ENCODE results near the gene TMEM181.
"Not testable (repeated sequence)": the region's sequence is repeated elsewhere in the genome, so short reads cannot be mapped to it uniquely, and the experiment has no call there.

The TMEM181 gene

DNA sequence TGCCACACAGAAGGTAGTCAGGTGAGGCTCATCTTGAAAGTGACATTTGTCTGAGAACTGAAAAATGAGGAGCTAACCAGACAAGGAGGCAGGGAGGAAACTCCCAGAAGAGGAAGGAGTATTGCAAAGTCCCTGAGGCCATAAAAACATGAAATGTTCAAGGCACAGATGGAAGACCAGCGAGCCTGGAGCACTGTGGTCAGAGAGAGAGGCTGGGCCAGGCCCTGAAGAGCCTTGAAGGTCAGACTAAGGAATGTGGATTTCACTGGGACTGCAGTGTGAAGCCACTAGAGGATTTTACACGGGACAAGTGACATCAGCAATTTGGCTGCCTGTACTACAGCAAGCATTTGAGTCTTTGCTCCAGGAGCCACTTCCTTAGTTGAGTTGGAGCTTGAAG, 21.1 kb upstream of the TMEM181 start:
- DNase-seq (ENCODE audit: low read depth) = no peak

- DNase-seq (ENCODE audit: low read depth) = no peak
Observed at GRCh38 chr6:158539413-158539812, 20.5 kb upstream of the TMEM181 start.

DNA sequence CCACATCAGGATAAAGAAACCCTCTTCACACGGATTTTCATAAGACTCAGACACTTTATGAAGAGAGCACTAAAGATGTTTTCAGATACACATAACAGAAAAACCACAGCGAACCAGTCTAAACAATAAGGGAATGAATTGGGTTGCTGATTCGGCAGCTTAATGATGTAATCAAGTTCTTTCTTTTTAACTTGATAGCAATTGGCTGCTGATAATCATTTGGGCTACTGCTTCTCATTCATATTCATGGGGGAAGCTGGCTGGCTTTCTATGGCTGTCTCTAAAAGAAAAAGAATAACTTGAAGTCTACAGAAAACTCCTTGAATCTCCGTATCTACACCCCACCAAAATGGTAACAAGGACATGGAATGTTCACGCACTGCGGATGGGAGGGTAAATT, 20.0 kb upstream of the TMEM181 start:
- no peak for DNase-seq (ENCODE audit: low read depth)

GRCh38 chr6:158543606-158544185, 16.2 kb upstream of the TMEM181 start:
- DNase-seq (ENCODE audit: low read depth) = no peak

- no peak for DNase-seq (ENCODE audit: low read depth)
Observed at GRCh38 chr6:158544428-158544827, 15.5 kb upstream of the TMEM181 start.

GRCh38 chr6:158545043-158545966, 14.6 kb upstream of the TMEM181 start:
- no peak for DNase-seq (ENCODE audit: low read depth)

GRCh38 chr6:158548418-158549161, 11.3 kb upstream of the TMEM181 start:
- no peak for DNase-seq (ENCODE audit: low read depth)

DNA sequence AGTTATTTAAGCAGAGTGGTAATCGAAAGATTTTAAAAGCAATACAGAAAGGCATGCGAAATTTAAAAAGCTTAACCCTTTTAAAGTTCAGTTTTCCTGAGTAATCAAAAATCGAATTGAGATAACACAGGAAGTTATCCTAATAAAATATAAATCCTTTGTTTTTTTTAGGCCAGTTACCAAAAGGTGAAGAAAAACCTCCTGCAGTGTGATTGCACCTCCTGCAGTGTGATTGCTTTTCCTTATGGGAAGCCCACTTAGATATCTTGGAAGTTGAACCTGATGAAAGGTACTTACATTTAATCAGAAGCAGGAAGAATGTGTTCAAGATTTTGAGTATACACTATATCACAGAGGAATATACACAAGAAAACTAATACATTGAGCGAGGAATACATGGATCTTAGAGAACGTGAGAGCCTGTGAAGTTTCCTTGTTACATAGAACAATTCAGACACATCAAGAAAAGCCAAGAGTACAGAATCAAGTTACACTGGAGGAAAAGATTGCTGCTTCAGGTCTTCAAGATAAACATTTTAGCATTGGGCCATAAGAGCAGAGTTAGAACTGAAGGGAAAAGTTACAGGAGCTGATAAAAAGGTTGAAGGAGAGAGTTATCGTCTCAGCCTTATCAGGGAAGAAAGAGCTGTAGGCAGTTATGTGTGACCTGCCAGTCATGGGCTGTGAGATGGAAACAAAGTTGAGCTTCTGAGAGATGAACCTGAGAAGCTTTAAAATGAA, 7.7 kb upstream of the TMEM181 start:
- DNase-seq (ENCODE audit: low read depth) = no peak

GRCh38 chr6:158552796-158553138, 7.1 kb upstream of the TMEM181 start:
- DNase-seq (ENCODE audit: low read depth) = no peak

DNA sequence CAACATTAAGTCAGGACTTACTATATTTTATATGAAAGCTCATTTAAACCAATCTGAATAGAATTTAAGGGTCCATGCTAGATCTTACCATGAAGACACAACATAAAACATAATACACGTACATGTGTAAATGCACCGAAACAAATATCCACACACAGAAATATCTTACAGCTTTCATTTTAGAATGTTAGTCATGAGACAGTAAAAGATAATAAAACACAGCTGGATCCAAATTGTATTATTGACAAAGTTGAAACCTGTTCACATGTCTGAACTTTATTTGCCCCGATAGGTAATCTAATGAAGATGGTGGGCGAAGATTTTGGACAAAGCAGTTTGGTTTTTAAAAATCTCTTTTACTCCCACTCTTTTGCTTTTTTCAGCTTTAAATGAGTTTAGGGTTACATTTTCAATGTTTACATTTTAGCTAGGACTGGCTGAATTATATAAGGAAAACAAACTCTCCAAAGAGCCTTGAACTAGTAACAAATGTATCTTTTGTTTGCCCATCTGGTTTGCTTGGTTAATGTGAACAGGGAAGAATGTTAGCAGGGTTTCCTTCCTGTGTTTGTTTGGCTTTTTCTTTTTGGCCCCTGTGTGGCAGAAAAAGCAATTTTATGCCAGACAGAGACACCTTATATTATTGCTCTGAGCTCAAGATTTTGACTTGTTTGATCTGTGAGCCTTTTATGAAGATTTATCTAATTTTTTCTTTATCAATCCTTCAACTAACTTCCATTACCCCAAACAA, 5.1 kb upstream of the TMEM181 start:
- no peak for DNase-seq (ENCODE audit: low read depth)

DNA sequence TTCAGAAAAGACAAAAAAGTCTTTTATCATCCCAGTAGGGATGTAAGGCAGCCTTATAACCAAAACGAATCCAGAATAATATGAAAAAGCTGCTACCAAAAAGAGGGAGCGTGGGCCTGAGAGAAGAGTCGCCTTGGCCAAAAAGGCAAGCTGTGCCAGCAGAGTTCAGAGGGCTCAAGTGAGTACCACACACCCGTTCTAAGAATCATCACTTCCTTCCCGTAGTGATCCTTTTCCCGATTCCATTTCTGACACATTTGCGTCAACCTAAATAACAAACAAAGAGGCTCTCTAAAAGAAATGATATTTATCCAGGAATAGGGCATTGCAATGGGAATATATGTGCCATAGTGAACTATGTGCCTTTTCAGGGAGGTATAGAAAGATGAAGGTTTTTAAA, 3.8 kb upstream of the TMEM181 start:
- no peak for DNase-seq (ENCODE audit: low read depth)

GRCh38 chr6:158557110-158557509, 2.8 kb upstream of the TMEM181 start:
- not testable (repeated sequence) for DNase-seq (ENCODE audit: low read depth)

GRCh38 chr6:158557927-158558326, 2.0 kb upstream of the TMEM181 start:
- no peak for DNase-seq (ENCODE audit: low read depth)

GRCh38 chr6:158558415-158559306, 1.2 kb upstream of the TMEM181 start:
- no peak for DNase-seq (ENCODE audit: low read depth)

DNA sequence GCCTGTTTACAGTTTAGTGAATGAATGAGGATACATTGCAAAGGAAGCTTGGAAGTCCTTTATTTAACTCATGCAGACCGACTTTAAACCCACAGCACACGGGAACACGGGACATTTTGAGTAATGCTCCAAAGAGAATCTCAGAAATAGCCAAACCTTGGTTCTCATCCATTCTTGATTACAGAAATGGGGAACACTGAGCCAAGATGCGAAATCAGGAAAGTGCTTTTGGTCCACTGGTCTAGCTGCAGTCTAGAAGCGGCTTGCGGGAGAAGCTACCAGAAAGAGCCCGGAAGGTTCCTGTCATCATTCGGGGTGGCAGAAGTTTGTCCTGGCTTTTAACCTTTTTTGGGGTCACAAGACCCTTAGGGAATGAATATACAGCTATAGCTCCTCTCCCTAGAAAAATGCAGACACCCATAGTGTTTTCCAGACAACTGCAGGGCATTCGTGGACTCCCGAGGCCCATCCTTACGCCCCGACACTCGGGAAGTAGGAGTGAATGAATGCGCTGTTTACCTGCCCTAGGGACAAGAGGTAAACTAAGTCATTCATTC, 475 bp upstream of the TMEM181 start:
- no peak for DNase-seq (ENCODE audit: low read depth)

GRCh38 chr6:158560836-158561320, 987 bp downstream of the TMEM181 start:
- no peak for DNase-seq (ENCODE audit: low read depth)

- no peak for DNase-seq (ENCODE audit: low read depth)
Observed at GRCh38 chr6:158561321-158561884, 1.5 kb downstream of the TMEM181 start.

DNA sequence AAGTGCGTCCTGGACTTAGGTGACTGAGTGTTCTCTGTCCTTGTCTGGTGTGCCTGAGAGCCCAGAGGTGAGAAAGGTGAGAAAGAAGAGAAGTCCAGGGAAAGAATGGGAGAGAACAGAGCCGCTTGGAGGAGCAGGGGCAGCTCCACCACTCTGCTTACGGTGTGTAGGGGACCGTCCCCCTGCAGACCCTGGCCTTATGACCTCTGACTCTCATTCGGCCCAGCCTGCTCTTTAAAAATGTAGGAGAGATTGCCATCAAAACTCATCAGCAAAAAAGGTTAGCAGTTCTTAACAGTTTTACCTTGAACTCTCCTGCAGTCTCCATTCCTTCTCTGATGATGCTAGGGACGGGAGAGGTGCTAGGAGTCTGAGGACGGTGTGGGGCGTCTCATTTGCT, 2.0 kb downstream of the TMEM181 start:
- DNase-seq (ENCODE audit: low read depth) = no peak

- no peak for DNase-seq (ENCODE audit: low read depth)
Observed at GRCh38 chr6:158564243-158565121, 4.6 kb downstream of the TMEM181 start.

Data from activated T-helper 1 cell treated with Interleukin-2 at 50 U/mL for 16 hours (primary cell).